NCI-H82 treated with DMSO at 0.1 percent for 48 hours (cell line): ENCODE results near the gene PREB.

Source experiments
- DNase-seq: peaks from one replicate; lab custom pipeline; 2025; ENCODE audit not compliant: unreplicated experiment; lab: John Stamatoyannopoulos, UW

The PREB gene

DNA sequence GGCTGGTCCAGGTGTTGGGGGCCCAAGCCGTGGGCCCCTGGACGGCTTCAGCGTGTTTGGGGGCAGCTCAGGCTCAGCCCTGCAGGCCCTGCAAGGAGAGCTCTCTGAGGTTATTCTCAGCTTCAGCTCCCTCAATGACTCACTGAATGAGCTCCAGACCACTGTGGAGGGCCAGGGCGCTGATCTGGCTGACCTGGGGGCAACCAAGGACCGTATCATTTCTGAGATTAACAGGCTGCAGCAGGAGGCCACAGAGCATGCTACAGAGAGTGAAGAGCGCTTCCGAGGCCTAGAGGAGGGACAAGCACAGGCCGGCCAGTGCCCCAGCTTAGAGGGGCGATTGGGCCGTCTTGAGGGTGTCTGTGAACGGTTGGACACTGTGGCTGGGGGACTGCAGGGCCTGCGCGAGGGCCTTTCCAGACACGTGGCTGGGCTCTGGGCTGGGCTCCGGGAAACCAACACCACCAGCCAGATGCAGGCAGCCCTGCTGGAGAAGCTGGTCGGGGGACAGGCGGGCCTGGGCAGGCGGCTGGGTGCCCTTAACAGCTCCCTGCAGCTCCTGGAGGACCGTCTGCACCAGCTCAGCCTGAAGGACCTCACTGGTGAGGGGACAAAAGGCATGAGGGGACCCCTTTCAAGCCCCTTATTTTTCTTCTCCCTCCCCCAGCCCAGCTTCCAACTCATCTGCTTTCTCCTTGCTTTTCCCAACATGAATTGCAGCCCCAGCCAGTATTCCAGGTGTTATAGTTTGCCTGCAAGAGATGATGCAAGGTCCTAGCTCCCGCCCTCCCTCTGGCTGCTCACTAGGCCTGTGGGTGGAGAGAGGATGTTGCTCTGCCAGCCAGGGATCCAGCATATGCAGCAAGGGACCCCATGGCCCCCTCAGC lies 50.8 kb downstream of the PREB start:
- no peak for DNase-seq

DNA sequence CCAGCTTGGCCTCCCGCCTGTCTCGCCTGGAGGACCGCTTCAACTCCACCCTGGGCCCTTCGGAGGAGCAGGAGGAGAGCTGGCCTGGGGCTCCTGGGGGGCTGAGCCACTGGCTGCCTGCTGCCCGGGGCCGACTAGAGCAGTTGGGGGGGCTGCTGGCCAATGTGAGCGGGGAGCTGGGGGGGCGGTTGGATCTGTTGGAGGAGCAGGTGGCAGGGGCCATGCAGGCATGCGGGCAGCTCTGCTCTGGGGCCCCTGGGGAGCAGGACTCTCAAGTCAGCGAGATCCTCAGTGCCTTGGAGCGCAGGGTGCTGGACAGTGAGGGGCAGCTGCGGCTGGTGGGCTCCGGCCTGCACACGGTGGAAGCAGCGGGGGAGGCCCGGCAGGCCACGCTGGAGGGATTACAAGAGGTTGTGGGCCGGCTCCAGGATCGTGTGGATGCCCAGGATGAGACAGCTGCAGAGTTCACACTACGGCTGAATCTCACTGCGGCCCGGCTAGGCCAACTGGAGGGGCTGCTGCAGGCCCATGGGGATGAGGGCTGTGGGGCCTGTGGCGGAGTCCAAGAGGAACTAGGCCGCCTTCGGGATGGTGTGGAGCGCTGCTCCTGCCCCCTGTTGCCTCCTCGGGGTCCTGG lies 51.5 kb downstream of the PREB start:
- DNase-seq: no peak

GRCh38 chr2:27081984-27082772 lies 52.3 kb downstream of the PREB start:
- no peak for DNase-seq
